ENCODE results near the gene C1orf87. TPM values are rescaled to one million over a fixed set of nuclear protein-coding genes. Genes with fewer than 3 reads are reported as not detected.

Gene C1orf87
- total RNA-seq, 1 donor from 2014 or later: not detected

- intact Hi-C loops (cut with micrococcal nuclease): no loop called here
- no peak for TF ChIP-seq CTCF (IDR thresholded peaks at IDR 0.05)
- Mint-ChIP-seq H3K36me3 (ENCODE audit: low read depth) (no peaks in the 10 kb centered on the region), H3K9me3 (peaks cover 2% of the 10 kb centered on the region), H3K27ac (no peak overlapping the region), H3K4me1 (no peaks in the 10 kb centered on the region), H3K27me3 (no peaks in the 10 kb centered on the region), H3K4me3 (no peak overlapping the region)
- DNase-seq (no peak), ATAC-seq (ENCODE audit: low read depth) (no peak)
- POLR2A ChIA-PET: no interaction called here
- CTCF ChIA-PET: no interaction called here
These were observed 8.4 kb downstream of the C1orf87 start for GRCh38 chr1:60065199-60065598.

- no peak for TF ChIP-seq CTCF (IDR thresholded peaks at IDR 0.05)
- CTCF ChIA-PET: no interaction called here
- Mint-ChIP-seq H3K9me3 (peaks cover 2% of the 10 kb centered on the region), H3K4me1 (no peaks in the 10 kb centered on the region), H3K27ac (no peak overlapping the region), H3K4me3 (no peak overlapping the region), H3K36me3 (ENCODE audit: low read depth) (no peaks in the 10 kb centered on the region), H3K27me3 (no peaks in the 10 kb centered on the region)
- POLR2A ChIA-PET: no interaction called here
- no peak for DNase-seq
- ATAC-seq (ENCODE audit: low read depth): no peak
- intact Hi-C loops (cut with micrococcal nuclease): no loop called here
These were observed 10.0 kb downstream of the C1orf87 start for GRCh38 chr1:60063561-60063960.

GRCh38 chr1:60059468-60059867 lies 14.1 kb downstream of the C1orf87 start:
- Mint-ChIP-seq H3K4me1 (no peaks in the 10 kb centered on the region), H3K27me3 (no peaks in the 10 kb centered on the region), H3K36me3 (ENCODE audit: low read depth) (no peaks in the 10 kb centered on the region), H3K27ac (no peak overlapping the region), H3K9me3 (no peaks in the 10 kb centered on the region), H3K4me3 (no peak overlapping the region)
- POLR2A ChIA-PET: no interaction called here
- ATAC-seq (ENCODE audit: low read depth) (no peak), DNase-seq (no peak)
- no peak for TF ChIP-seq CTCF (IDR thresholded peaks at IDR 0.05)
- CTCF ChIA-PET: no interaction called here
- intact Hi-C loops (cut with micrococcal nuclease): no loop called here

GRCh38 chr1:60055336-60055735 lies 18.2 kb downstream of the C1orf87 start:
- H3K36me3 Mint-ChIP-seq (ENCODE audit: low read depth): no peaks in the 10 kb centered on the region
- no peak overlapping the region for H3K27ac Mint-ChIP-seq
- ChIA-PET CTCF (no interaction called here), POLR2A (no interaction called here)
- H3K27me3 Mint-ChIP-seq: no peaks in the 10 kb centered on the region
- intact Hi-C loops (cut with micrococcal nuclease): no loop called here
- peaks cover 3% of the 10 kb centered on the region for H3K9me3 Mint-ChIP-seq
- no peak overlapping the region for H3K4me3 Mint-ChIP-seq
- H3K4me1 Mint-ChIP-seq: no peaks in the 10 kb centered on the region
- DNase-seq: no peak
- ATAC-seq (ENCODE audit: low read depth): no peak
- TF ChIP-seq CTCF (IDR thresholded peaks at IDR 0.05): no peak

- Mint-ChIP-seq H3K27ac (no peak overlapping the region), H3K9me3 (peaks cover 7% of the 10 kb centered on the region), H3K36me3 (ENCODE audit: low read depth) (no peaks in the 10 kb centered on the region), H3K4me1 (no peaks in the 10 kb centered on the region), H3K27me3 (no peaks in the 10 kb centered on the region), H3K4me3 (no peak overlapping the region)
- ChIA-PET CTCF (no interaction called here), POLR2A (no interaction called here)
- intact Hi-C loops (cut with micrococcal nuclease): no loop called here
- DNase-seq (no peak), ATAC-seq (ENCODE audit: low read depth) (no peak)
- TF ChIP-seq CTCF (IDR thresholded peaks at IDR 0.05): no peak
These were observed 19.2 kb downstream of the C1orf87 start for GRCh38 chr1:60054374-60054773.

All from activated B cell treated with CpG ODN at 0.5 μM for 24 hours (primary cell).